HCT116 (cell line): Measurements from ENCODE around the gene GSTM3. TPM values are rescaled to one million over a fixed set of nuclear protein-coding genes. Genes with fewer than 3 reads are reported as not detected.
"Not testable (repeated sequence)": the region's sequence is repeated elsewhere in the genome, so short reads cannot be mapped to it uniquely, and the experiment has no call there.

Experiments
- ATAC-seq: fragments of 200-7000 bp; cut with Tn5 transposase; 2 replicates; pipeline ENCODE4 v1.9.1; 2020; ENCODE audit warnings: mild to moderate bottlenecking, moderate library complexity
- BruUV-seq: library from RNA; stranded (reverse); fragments of 400-500 nt; replicated peaks from 2 replicates; lab custom pipeline; 2021; lab: Mats Ljungman, UMichigan
- CTCF ChIA-PET: fragments of 300-600 bp; sonication (Branson Sonifier 250); formaldehyde crosslinking; loops from one replicate; lab custom pipeline; 2021; ENCODE audit warnings: antibody characterized with exemption; lab: Charles Lee
- POLR2A ChIA-PET: fragments of 300-600, 350-600 bp; sonication (Branson Sonifier 250); formaldehyde crosslinking; loops from one replicate; lab custom pipeline; 2021; ENCODE audit warnings: antibody characterized with exemption; lab: Charles Lee
- RAD21 ChIA-PET, 2 experiments: fragments of 300-600 bp; sonication (Branson Sonifier 250); formaldehyde crosslinking; loops; one replicate each; lab custom pipeline; 2023; ENCODE audit warnings: low total read pairs in 2 of 2; ENCODE audit not compliant: uncharacterized antibody in 2 of 2, unreplicated experiment in 2 of 2, low non-redundant PET in 1 of 2; lab: Charles Lee
- DNase-seq: peaks from one replicate; pipeline ENCODE4 v3.0.0-alpha.2; 2010; ENCODE audit warnings: low read depth, low spot score
- H2AFZ ChIP-seq: fragments of 200-600 bp; shearing (Covaris generic), sonication (generic); 2 replicates; pipeline ENCODE4 v1.6.1; 2017; ENCODE audit warnings: low read depth, mixed run types, mixed read lengths, antibody characterized with exemption, low read length; ENCODE audit not compliant: poor library complexity, severe bottlenecking
- H3K27ac ChIP-seq: 2 replicates; pipeline ENCODE4 v1.5.1; 2012; ENCODE audit warnings: low read depth, low read length
- H3K27me3 ChIP-seq: fragments of 200-600 bp; sonication (generic); 2 replicates; pipeline ENCODE4 v1.6.1; 2016; ENCODE audit warnings: mixed run types, low read length, mixed read lengths; ENCODE audit not compliant: insufficient read depth
- H3K36me3 ChIP-seq, 2 experiments: fragments of 200-500 bp in 1 of 2; fragments of 200-600 bp in 1 of 2; sonication (Bioruptor generic) in 1 of 2; sonication (generic) in 1 of 2; 2 replicates each; pipeline versions ENCODE4 v1.5.1 to v1.6.1; 2014 to 2016; ENCODE audit warnings: low read length in 2 of 2, inconsistent platforms in 1 of 2, mixed read lengths in 1 of 2, mixed run types in 1 of 2; ENCODE audit not compliant: insufficient read depth in 2 of 2, control insufficient read depth in 1 of 2
- H3K4me1 ChIP-seq, 2 experiments: fragments of 200-600 bp in 1 of 2; sonication (generic) in 1 of 2; 2 replicates each; pipeline versions ENCODE4 v1.5.1 to v1.6.1; 2012 to 2017; ENCODE audit warnings: low read length in 2 of 2, inconsistent platforms in 1 of 2, mild to moderate bottlenecking in 1 of 2, mixed read lengths in 1 of 2, mixed run types in 1 of 2, moderate library complexity in 1 of 2; ENCODE audit not compliant: insufficient read depth in 2 of 2, control insufficient read depth in 1 of 2
- H3K4me2 ChIP-seq: fragments of 200-600 bp; sonication (generic); 2 replicates; pipeline ENCODE4 v1.6.1; 2017; ENCODE audit warnings: mixed run types, low read length, mixed read lengths
- H3K4me3 ChIP-seq, 2 experiments: fragments of 200-600 bp in 1 of 2; sonication (generic) in 1 of 2; replicated peaks in 1 of 2; 2 replicates each; pipeline ENCODE4 v1.5.1; 2011 to 2016; ENCODE audit warnings: low read length in 2 of 2, control low read depth in 1 of 2, low read depth in 1 of 2, mild to moderate bottlenecking in 1 of 2, mixed read lengths in 1 of 2, mixed run types in 1 of 2
- H3K79me2 ChIP-seq: fragments of 200-600 bp; sonication (generic); 2 replicates; pipeline ENCODE4 v1.6.1; 2017; ENCODE audit warnings: mild to moderate bottlenecking, mixed run types, low read length, moderate library complexity, mixed read lengths; ENCODE audit not compliant: insufficient read depth
- H3K9ac ChIP-seq: fragments of 200-600 bp; sonication (generic); 2 replicates; pipeline ENCODE4 v1.6.1; 2016; ENCODE audit warnings: low read length, mixed read lengths
- H3K9me2 ChIP-seq: fragments of 200-600 bp; sonication (generic), shearing (Covaris generic); 2 replicates; pipeline ENCODE4 v1.6.1; 2017; ENCODE audit warnings: mixed run types, mild to moderate bottlenecking, moderate library complexity; ENCODE audit not compliant: insufficient read depth
- H3K9me3 ChIP-seq, 2 experiments: fragments of 200-500 bp in 1 of 2; fragments of 200-600 bp in 1 of 2; sonication (Bioruptor generic) in 1 of 2; sonication (generic) in 1 of 2; 2 replicates each; pipeline ENCODE4 v1.6.1; 2014 to 2017; ENCODE audit warnings: low read length in 2 of 2, mixed read lengths in 2 of 2, inconsistent platforms in 1 of 2, low read depth in 1 of 2, mild to moderate bottlenecking in 1 of 2, mixed run types in 1 of 2, moderate library complexity in 1 of 2; ENCODE audit not compliant: control insufficient read depth in 1 of 2, insufficient read depth in 1 of 2
- H4K20me1 ChIP-seq: fragments of 200-600 bp; sonication (generic), shearing (Covaris generic); 2 replicates; pipeline ENCODE4 v1.6.1; 2017; ENCODE audit warnings: mixed run types, mild to moderate bottlenecking, moderate library complexity; ENCODE audit not compliant: insufficient read depth
- ATF3 ChIP-seq: IDR thresholded peaks from 2 replicates; pipeline ENCODE4 v1.6.1; 2012
- CBX3 ChIP-seq: IDR thresholded peaks from 2 replicates; pipeline ENCODE4 v1.6.1; 2012; ENCODE audit warnings: low read depth
- CEBPB ChIP-seq: IDR thresholded peaks from 2 replicates; pipeline ENCODE4 v1.6.1; 2012; ENCODE audit warnings: low read depth
- ELF1 ChIP-seq: IDR thresholded peaks from 2 replicates; pipeline ENCODE4 v1.6.1; 2012; ENCODE audit warnings: low read depth, borderline replicate concordance
- EZH2phosphoT487 ChIP-seq: fragments of 200-600 bp; IDR thresholded peaks from 2 replicates; pipeline ENCODE4 v1.6.1; 2018; ENCODE audit warnings: antibody characterized with exemption, borderline replicate concordance
- FOSL1 ChIP-seq: IDR thresholded peaks from 2 replicates; pipeline ENCODE4 v1.6.1; 2012; ENCODE audit warnings: low read depth
- JUND ChIP-seq: IDR thresholded peaks from 2 replicates; pipeline ENCODE4 v1.6.1; 2012
- MAX ChIP-seq: IDR thresholded peaks from 2 replicates; pipeline ENCODE4 v1.6.1; 2012
- POLR2A ChIP-seq: IDR thresholded peaks from 2 replicates; pipeline ENCODE4 v1.7.0; 2011; ENCODE audit warnings: borderline replicate concordance; ENCODE audit not compliant: insufficient read depth, insufficient read length; ENCODE audit errors: extremely low read depth
- POLR2AphosphoS5 ChIP-seq: IDR thresholded peaks from 2 replicates; pipeline ENCODE4 v1.6.1; 2011; ENCODE audit warnings: mild to moderate bottlenecking, low read depth, low read length, moderate library complexity
- SIN3A ChIP-seq: IDR thresholded peaks from 2 replicates; pipeline ENCODE4 v1.6.1; 2012; ENCODE audit warnings: low read depth
- YY1 ChIP-seq: IDR thresholded peaks from 2 replicates; pipeline ENCODE4 v1.6.1; 2011; ENCODE audit warnings: low read length, low read depth, moderate library complexity, mild to moderate bottlenecking; ENCODE audit not compliant: insufficient replicate concordance; ENCODE audit errors: extremely low read depth
- ZNF274 ChIP-seq: fragments of 200-500 bp; sonication (Bioruptor generic); IDR thresholded peaks from 2 replicates; pipeline ENCODE4 v1.6.1; 2014; ENCODE audit warnings: mild to moderate bottlenecking, low read depth, low read length, inconsistent platforms
- intact Hi-C: fragments of 100-400 bp; cut with micrococcal nuclease; formaldehyde crosslinking; loops from 2 replicates; pipeline ENCODE4 v1.10.0; 2022
- total RNA-seq: library from RNA; stranded (reverse); gene quantifications from one replicate; pipeline ENCODE4 v1.2.1, GENCODE V29; 2021; ENCODE audit not compliant: unreplicated experiment

Gene GSTM3
- total RNA-seq, 1 experiment from 2014 or later = 0.39 TPM

DNA sequence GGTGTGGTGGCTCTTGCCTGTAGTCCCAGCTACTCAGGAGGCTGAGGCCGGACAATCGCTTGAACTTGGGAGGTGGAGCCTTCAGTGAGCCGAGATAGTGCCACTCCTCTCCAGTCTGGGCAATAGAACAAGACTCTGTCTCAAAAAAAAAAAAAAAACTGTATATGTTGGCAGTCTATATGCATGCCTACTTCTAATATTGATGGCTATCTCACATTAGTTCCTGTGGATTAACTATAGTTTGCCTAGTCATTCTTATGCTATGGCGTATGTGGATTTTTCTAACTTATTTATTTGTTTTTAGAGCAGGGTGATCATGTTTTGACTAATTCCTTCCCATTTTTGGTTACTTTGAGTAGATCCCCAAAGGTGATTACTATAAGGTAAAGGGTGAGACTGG is 43.8 kb downstream of the GSTM3 start:
- no peaks in the 10 kb centered on the region for H3K9me3 ChIP-seq
- H3K9ac ChIP-seq = no peak overlapping the region
- H3K4me3 ChIP-seq = no peak overlapping the region
- H3K27me3 ChIP-seq = no peaks in the 10 kb centered on the region
- no peaks in the 10 kb centered on the region for H3K9me2 ChIP-seq
- no peak for DNase-seq
- H3K36me3 ChIP-seq = no peaks in the 10 kb centered on the region
- no peaks in the 10 kb centered on the region for H4K20me1 ChIP-seq
- POLR2A ChIA-PET = no interaction called here
- no peak overlapping the region for H2AFZ ChIP-seq
- CTCF ChIA-PET = no interaction called here
- H3K4me1 ChIP-seq = no peaks in the 10 kb centered on the region
- intact Hi-C loops = no loop called here
- RAD21 ChIA-PET = no interaction called here
- H3K79me2 ChIP-seq = no peaks in the 10 kb centered on the region
- BruUV-seq = no TSS peak
- H3K27ac ChIP-seq = no peak overlapping the region
- no peak for ATAC-seq
- no peak overlapping the region for H3K4me2 ChIP-seq
- TF ChIP-seq POLR2A = no peak
- TF ChIP-seq POLR2AphosphoS5 = no peak
- no peak for TF ChIP-seq YY1
- no peak for TF ChIP-seq SIN3A
- no peak for TF ChIP-seq EZH2phosphoT487
- TF ChIP-seq MAX = no peak
- no peak for TF ChIP-seq ZNF274
- no peak for TF ChIP-seq ELF1
- no peak for TF ChIP-seq FOSL1
- TF ChIP-seq CEBPB = no peak
- no peak for TF ChIP-seq CBX3
- TF ChIP-seq ATF3 = no peak
- no peak for TF ChIP-seq JUND
- TF ChIP-seq, all 23 proteins: peak for 0

GRCh38 chr1:109695138-109695537 is 45.7 kb downstream of the GSTM3 start:
- intact Hi-C loops, CTCF ChIA-PET, H3K79me2 ChIP-seq, H3K9me3 ChIP-seq, H3K27me3 ChIP-seq, BruUV-seq, H4K20me1 ChIP-seq, H2AFZ ChIP-seq, H3K9me2 ChIP-seq, H3K36me3 ChIP-seq, ATAC-seq, H3K4me2 ChIP-seq, H3K4me3 ChIP-seq, H3K27ac ChIP-seq, RAD21 ChIA-PET, DNase-seq, H3K4me1 ChIP-seq, H3K9ac ChIP-seq, POLR2A ChIA-PET: not testable (repeated sequence)

DNA sequence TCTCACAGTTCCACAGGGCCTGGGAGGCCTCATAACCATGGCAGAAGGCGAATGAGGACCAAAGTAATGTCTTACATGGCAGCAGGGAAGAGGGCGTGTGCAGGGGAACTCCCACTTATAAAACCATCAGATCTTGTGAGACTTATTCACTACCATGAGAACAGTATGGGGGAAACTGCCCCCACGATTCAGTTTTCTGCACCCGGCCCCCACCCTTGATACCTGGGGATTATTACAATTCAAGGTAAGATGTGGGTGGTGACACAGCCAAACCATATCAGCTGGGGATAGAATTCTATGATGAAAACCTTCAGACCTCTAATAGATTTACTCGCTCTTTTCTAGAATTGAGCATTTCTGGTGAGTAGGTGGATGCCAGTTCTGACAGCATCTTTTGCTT is 46.4 kb downstream of the GSTM3 start:
- H3K27me3 ChIP-seq, ATAC-seq, H3K36me3 ChIP-seq, H3K9ac ChIP-seq, BruUV-seq, H3K4me1 ChIP-seq, H3K27ac ChIP-seq, H4K20me1 ChIP-seq, H3K4me3 ChIP-seq, H3K9me3 ChIP-seq, H3K79me2 ChIP-seq, POLR2A ChIA-PET, RAD21 ChIA-PET, DNase-seq, intact Hi-C loops, H3K9me2 ChIP-seq, H3K4me2 ChIP-seq, H2AFZ ChIP-seq, CTCF ChIA-PET: not testable (repeated sequence)
